ENCODE measurements around the gene ZNF653.

- no peak for TF ChIP-seq KHSRP (IDR thresholded peaks at IDR 0.05)
- TF ChIP-seq, protein P1, sequence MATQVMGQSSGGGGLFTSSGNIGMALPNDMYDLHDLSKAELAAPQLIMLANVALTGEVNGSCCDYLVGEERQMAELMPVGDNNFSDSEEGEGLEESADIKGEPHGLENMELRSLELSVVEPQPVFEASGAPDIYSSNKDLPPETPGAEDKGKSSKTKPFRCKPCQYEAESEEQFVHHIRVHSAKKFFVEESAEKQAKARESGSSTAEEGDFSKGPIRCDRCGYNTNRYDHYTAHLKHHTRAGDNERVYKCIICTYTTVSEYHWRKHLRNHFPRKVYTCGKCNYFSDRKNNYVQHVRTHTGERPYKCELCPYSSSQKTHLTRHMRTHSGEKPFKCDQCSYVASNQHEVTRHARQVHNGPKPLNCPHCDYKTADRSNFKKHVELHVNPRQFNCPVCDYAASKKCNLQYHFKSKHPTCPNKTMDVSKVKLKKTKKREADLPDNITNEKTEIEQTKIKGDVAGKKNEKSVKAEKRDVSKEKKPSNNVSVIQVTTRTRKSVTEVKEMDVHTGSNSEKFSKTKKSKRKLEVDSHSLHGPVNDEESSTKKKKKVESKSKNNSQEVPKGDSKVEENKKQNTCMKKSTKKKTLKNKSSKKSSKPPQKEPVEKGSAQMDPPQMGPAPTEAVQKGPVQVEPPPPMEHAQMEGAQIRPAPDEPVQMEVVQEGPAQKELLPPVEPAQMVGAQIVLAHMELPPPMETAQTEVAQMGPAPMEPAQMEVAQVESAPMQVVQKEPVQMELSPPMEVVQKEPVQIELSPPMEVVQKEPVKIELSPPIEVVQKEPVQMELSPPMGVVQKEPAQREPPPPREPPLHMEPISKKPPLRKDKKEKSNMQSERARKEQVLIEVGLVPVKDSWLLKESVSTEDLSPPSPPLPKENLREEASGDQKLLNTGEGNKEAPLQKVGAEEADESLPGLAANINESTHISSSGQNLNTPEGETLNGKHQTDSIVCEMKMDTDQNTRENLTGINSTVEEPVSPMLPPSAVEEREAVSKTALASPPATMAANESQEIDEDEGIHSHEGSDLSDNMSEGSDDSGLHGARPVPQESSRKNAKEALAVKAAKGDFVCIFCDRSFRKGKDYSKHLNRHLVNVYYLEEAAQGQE (IDR thresholded peaks at IDR 0.05; ENCODE audit: borderline replicate concordance) = no peak
- TF ChIP-seq, protein P1 (CRISPR knock-in tag; IDR thresholded peaks at IDR 0.05; ENCODE audit: low read depth) = no peak
Observed at GRCh38 chr19:11447347-11448262, 58.0 kb downstream of the ZNF653 start.

Data from K562 (cell line).